Ishikawa (cell line): ENCODE results near the gene ZNF48.

ENCODE experiments used
- CREB1 ChIP-seq: IDR thresholded peaks from 2 replicates; pipeline ENCODE4 v1.6.1; 2012; ENCODE audit warnings: low read depth
- EGR1 ChIP-seq: IDR thresholded peaks from 2 replicates; pipeline ENCODE4 v1.6.1; 2012
- EP300 ChIP-seq: IDR thresholded peaks from 2 replicates; pipeline ENCODE4 v1.6.1; 2012; ENCODE audit warnings: borderline replicate concordance
- RAD21 ChIP-seq: IDR thresholded peaks from 2 replicates; pipeline ENCODE4 v1.6.1; 2012; ENCODE audit warnings: low read depth
- USF1 ChIP-seq: IDR thresholded peaks from 2 replicates; pipeline ENCODE4 v1.6.1; 2012
- YY1 ChIP-seq: IDR thresholded peaks from 2 replicates; pipeline ENCODE4 v1.6.1; 2012; ENCODE audit warnings: low read depth

DNA sequence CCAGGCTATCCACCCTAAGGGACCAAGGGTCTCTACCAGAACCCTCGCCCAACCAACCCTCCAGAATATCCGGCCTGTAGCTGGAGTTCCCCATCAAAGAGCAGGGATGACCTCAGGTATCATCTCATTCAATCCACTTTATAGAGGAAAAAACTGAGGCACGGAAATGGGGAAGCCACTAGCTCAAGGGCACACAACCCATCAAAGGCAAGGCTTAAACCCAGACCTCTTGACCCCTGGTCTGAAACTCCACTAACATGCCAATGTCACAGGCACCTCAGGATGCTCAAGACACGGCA, 26.5 kb upstream of the ZNF48 start:
- no peak for TF ChIP-seq CREB1
- no peak for TF ChIP-seq EP300
- no peak for TF ChIP-seq RAD21
- TF ChIP-seq USF1: no peak
- no peak for TF ChIP-seq YY1
- no peak for TF ChIP-seq EGR1
